Measurements from ENCODE around the gene WDR18.
"Not testable (repeated sequence)": the region's sequence is repeated elsewhere in the genome, so short reads cannot be mapped to it uniquely, and the experiment has no call there.

WDR18 gene

GRCh38 chr19:954672-955494 lies 29.3 kb upstream of the WDR18 start:
- peak overlapping the region; percentile 71 for H3K4me3 ChIP-seq (ENCODE audit: low read depth, low read length)
- peak; percentile 94 for DNase-seq (ENCODE audit: low read depth)
- peak; percentile 2 for TF ChIP-seq CTCF (IDR thresholded peaks at IDR 0.05; ENCODE audit: insufficient read depth, low read depth, low read length, missing control alignments)

- no peak overlapping the region for H3K4me3 ChIP-seq (ENCODE audit: low read depth, low read length)
- no peak for DNase-seq (ENCODE audit: low read depth)
Observed at GRCh38 chr19:955803-956765, 28.1 kb upstream of the WDR18 start.

GRCh38 chr19:956766-957440 lies 27.2 kb upstream of the WDR18 start:
- TF ChIP-seq CTCF (IDR thresholded peaks at IDR 0.05; ENCODE audit: insufficient read depth, low read depth, low read length, missing control alignments): no peak
- H3K4me3 ChIP-seq (ENCODE audit: low read depth, low read length): no peak overlapping the region
- no peak for DNase-seq (ENCODE audit: low read depth)

More at GRCh38 chr19:955803-956765, 28.1 kb upstream of the WDR18 start:
- TF ChIP-seq CTCF (IDR thresholded peaks at IDR 0.05; ENCODE audit: insufficient read depth, low read depth, low read length, missing control alignments): no peak

- not testable (repeated sequence) for DNase-seq (ENCODE audit: low read depth); H3K4me3 ChIP-seq (ENCODE audit: low read depth, low read length)
Observed at GRCh38 chr19:957578-957977, 26.6 kb upstream of the WDR18 start.

GRCh38 chr19:958967-959855 lies 24.9 kb upstream of the WDR18 start:
- no peak for DNase-seq (ENCODE audit: low read depth)
- H3K4me3 ChIP-seq (ENCODE audit: low read depth, low read length): no peak overlapping the region
- TF ChIP-seq CTCF (IDR thresholded peaks at IDR 0.05; ENCODE audit: insufficient read depth, low read depth, low read length, missing control alignments): no peak

GRCh38 chr19:960020-960419 lies 24.1 kb upstream of the WDR18 start:
- no peak for DNase-seq (ENCODE audit: low read depth)
- no peak for TF ChIP-seq CTCF (IDR thresholded peaks at IDR 0.05; ENCODE audit: insufficient read depth, low read depth, low read length, missing control alignments)
- H3K4me3 ChIP-seq (ENCODE audit: low read depth, low read length): no peak overlapping the region
